Activated T-cell treated with anti-CD3 and anti-CD28 coated beads, Interleukin-2, amount 50 U/mL, for 72 hours (primary cell): Measurements from ENCODE around the gene E2F2. TPM values are rescaled to one million over a fixed set of nuclear protein-coding genes. Genes with fewer than 3 reads are reported as not detected.
A peak's percentile ranks its signal among the peaks of the same experiment; 100 is the strongest.

Experiments
- ATAC-seq, 2 donors: fragments of 150-1000 bp; cut with Tn5 transposase; replicated peaks in 1 of 2; 2 replicates each; pipeline ENCODE4 v1.10.0; 2021; ENCODE audit warnings: moderate library complexity in 2 of 2, mild to moderate bottlenecking in 1 of 2
- DNase-seq, 2 donors: peaks; one replicate each; pipeline ENCODE4 v3.0.0; 2021 to 2022; ENCODE audit warnings: mixed read lengths in 1 of 2
- H3K27ac Mint-ChIP-seq: one replicate; pipeline ENCODE4 v1.8.0; 2022; ENCODE audit warnings: mild to moderate bottlenecking, moderate library complexity, mixed read lengths
- H3K27me3 Mint-ChIP-seq: one replicate; pipeline ENCODE4 v1.8.0; 2022; ENCODE audit warnings: low read depth, mixed read lengths
- H3K36me3 Mint-ChIP-seq, 2 donors: one replicate each; pipeline ENCODE4 v1.8.0; 2022; ENCODE audit warnings: mixed read lengths in 2 of 2, mild to moderate bottlenecking in 1 of 2; ENCODE audit not compliant: insufficient read depth in 2 of 2
- H3K4me1 Mint-ChIP-seq: one replicate; pipeline ENCODE4 v1.8.0; 2022; ENCODE audit warnings: low read depth, mixed read lengths
- H3K4me3 Mint-ChIP-seq, 2 donors: one replicate each; pipeline ENCODE4 v1.8.0; 2022; ENCODE audit warnings: mild to moderate bottlenecking in 2 of 2, mixed read lengths in 2 of 2, moderate library complexity in 2 of 2
- H3K9me3 Mint-ChIP-seq, 2 donors: one replicate each; pipeline ENCODE4 v1.8.0; 2022; ENCODE audit warnings: mixed read lengths in 2 of 2
- total RNA-seq, 2 donors: library from RNA; stranded (reverse); gene quantifications; one replicate each; pipeline ENCODE4 v1.2.3, GENCODE V29; 2022

The E2F2 gene
- total RNA-seq, 2 donors from 2014 or later: 19.9 to 24.7 TPM

GRCh38 chr1:23559985-23560741 lies 29.1 kb upstream of the E2F2 start:
- Mint-ChIP-seq H3K27me3 (peaks cover 19% of the 10 kb centered on the region), H3K27ac (peak overlapping the region; percentile 39), H3K9me3 (no peaks in the 10 kb centered on the region), H3K4me3 (peak overlapping the region; percentile 93 to 96), H3K4me1 (peaks cover 70% of the 10 kb centered on the region), H3K36me3 (peaks cover 0 to 3% of the 10 kb centered on the region in 2 donors)
- DNase-seq: no peak
- no peak for ATAC-seq

GRCh38 chr1:23559136-23559984 lies 28.3 kb upstream of the E2F2 start, which contains the start of gene ID3:
Gene ID3 (minus strand): TSS chr1:23559501. CDS start chr1:23559426, 75 bp downstream.
- Mint-ChIP-seq H3K27me3 (peaks cover 19% of the 10 kb centered on the region), H3K4me1 (peaks cover 74% of the 10 kb centered on the region)
- peak; percentile 71 to 76 for ATAC-seq

GRCh38 chr1:23558872-23559135 lies 27.8 kb upstream of the E2F2 start:
- Mint-ChIP-seq H3K36me3 (peaks cover 0 to 3% of the 10 kb centered on the region in 2 donors), H3K9me3 (no peaks in the 10 kb centered on the region), H3K27ac (peak overlapping the region; percentile 70), H3K27me3 (peaks cover 19% of the 10 kb centered on the region), H3K4me1 (peaks cover 80% of the 10 kb centered on the region), H3K4me3 (peak overlapping the region; percentile 93 to 96)
- DNase-seq (no peak), ATAC-seq (no peak)

More at GRCh38 chr1:23559136-23559984, 28.3 kb upstream of the E2F2 start, which contains the start of gene ID3:
- peak; percentile 94 to 95 for DNase-seq
- peak within 1 kb of the TSS; percentile 70 for H3K27ac Mint-ChIP-seq
- peak within 1 kb of the TSS; percentile 93 to 96 for H3K4me3 Mint-ChIP-seq
- peaks cover 0 to 3% of the 10 kb centered on the region in 2 donors for H3K36me3 Mint-ChIP-seq
- no peaks in the 10 kb centered on the region for H3K9me3 Mint-ChIP-seq

- DNase-seq (peak; percentile 44 to 57), ATAC-seq (peak in 1 of 2 donors; percentile 7)
- H3K4me3 Mint-ChIP-seq: peak overlapping the region; percentile 93 to 96
- H3K27ac Mint-ChIP-seq: peak overlapping the region; percentile 70
- H3K9me3 Mint-ChIP-seq: no peaks in the 10 kb centered on the region
- peaks cover 0 to 3% of the 10 kb centered on the region in 2 donors for H3K36me3 Mint-ChIP-seq
- H3K4me1 Mint-ChIP-seq: peaks cover 81% of the 10 kb centered on the region
- H3K27me3 Mint-ChIP-seq: peaks cover 19% of the 10 kb centered on the region
Measured at GRCh38 chr1:23558140-23558871, 27.3 kb upstream of the E2F2 start.

- DNase-seq (peak in 1 of 2 donors; percentile 32), ATAC-seq (no peak)
- H3K36me3 Mint-ChIP-seq: peaks cover 0 to 3% of the 10 kb centered on the region in 2 donors
- H3K9me3 Mint-ChIP-seq: no peaks in the 10 kb centered on the region
- peaks cover 74% of the 10 kb centered on the region for H3K4me1 Mint-ChIP-seq
- H3K27ac Mint-ChIP-seq: peak overlapping the region; percentile 76
- H3K4me3 Mint-ChIP-seq: peak overlapping the region; percentile 93 to 96
- H3K27me3 Mint-ChIP-seq: peaks cover 19% of the 10 kb centered on the region
Measured at GRCh38 chr1:23557471-23558124, 26.6 kb upstream of the E2F2 start.

- Mint-ChIP-seq H3K9me3 (no peaks in the 10 kb centered on the region), H3K27ac (no peak overlapping the region), H3K4me3 (peak overlapping the region; percentile 93 to 96), H3K36me3 (peaks cover 0 to 3% of the 10 kb centered on the region in 2 donors), H3K4me1 (peaks cover 72% of the 10 kb centered on the region), H3K27me3 (peaks cover 13% of the 10 kb centered on the region)
- DNase-seq (no peak), ATAC-seq (no peak)
Measured at GRCh38 chr1:23556635-23557470, 25.8 kb upstream of the E2F2 start.

GRCh38 chr1:23555986-23556634 lies 25.1 kb upstream of the E2F2 start:
- no peak for ATAC-seq
- H3K9me3 Mint-ChIP-seq: no peaks in the 10 kb centered on the region
- H3K27ac Mint-ChIP-seq: peak overlapping the region; percentile 72
- H3K36me3 Mint-ChIP-seq: peaks cover 0 to 3% of the 10 kb centered on the region in 2 donors
- peak overlapping the region; percentile 93 to 96 for H3K4me3 Mint-ChIP-seq
- no peak for DNase-seq
- peaks cover 9% of the 10 kb centered on the region for H3K27me3 Mint-ChIP-seq
- peaks cover 75% of the 10 kb centered on the region for H3K4me1 Mint-ChIP-seq

- Mint-ChIP-seq H3K27me3 (peaks cover 4% of the 10 kb centered on the region), H3K4me1 (peaks cover 75% of the 10 kb centered on the region), H3K9me3 (no peaks in the 10 kb centered on the region), H3K27ac (peak overlapping the region; percentile 72), H3K36me3 (peaks cover 0 to 3% of the 10 kb centered on the region in 2 donors), H3K4me3 (peak overlapping the region; percentile 93 to 96)
- DNase-seq (no peak), ATAC-seq (no peak)
Measured at GRCh38 chr1:23555270-23555985, 24.4 kb upstream of the E2F2 start.

- no peaks in the 10 kb centered on the region for H3K9me3 Mint-ChIP-seq
- peak overlapping the region; percentile 95 to 97 for H3K4me3 Mint-ChIP-seq
- H3K4me1 Mint-ChIP-seq: peaks cover 67% of the 10 kb centered on the region
- H3K27me3 Mint-ChIP-seq: no peaks in the 10 kb centered on the region
- DNase-seq: peak; percentile 85 to 86
- H3K27ac Mint-ChIP-seq: peak overlapping the region; percentile 68
- peak; percentile 76 to 82 for ATAC-seq
- H3K36me3 Mint-ChIP-seq: peaks cover 0 to 3% of the 10 kb centered on the region in 2 donors
Measured at GRCh38 chr1:23554481-23555269, 23.6 kb upstream of the E2F2 start.

- peak overlapping the region; percentile 48 for H3K27ac Mint-ChIP-seq
- H3K9me3 Mint-ChIP-seq: no peaks in the 10 kb centered on the region
- H3K36me3 Mint-ChIP-seq: peaks cover 0 to 3% of the 10 kb centered on the region in 2 donors
- H3K27me3 Mint-ChIP-seq: no peaks in the 10 kb centered on the region
- DNase-seq (no peak), ATAC-seq (no peak)
- peak overlapping the region; percentile 95 to 97 for H3K4me3 Mint-ChIP-seq
- peaks cover 62% of the 10 kb centered on the region for H3K4me1 Mint-ChIP-seq
Measured at GRCh38 chr1:23554127-23554480, 23.1 kb upstream of the E2F2 start.
